ENCODE results near the gene PLXNC1.

Gene PLXNC1

GRCh38 chr12:94284859-94285258 lies 136.5 kb downstream of the PLXNC1 start:
- Histone ChIP-seq H3K27me3 (replicated peaks; ENCODE audit: control insufficient read depth, insufficient read depth, low read length) (no peaks in the 10 kb centered on the region), H3K36me3 (ENCODE audit: control insufficient read depth, insufficient read depth, low read length) (peaks cover 24% of the 10 kb centered on the region), H3K4me3 (replicated peaks; ENCODE audit: low read depth, low read length) (no peak overlapping the region)
- no peak for TF ChIP-seq CTCF (IDR thresholded peaks at IDR 0.05; ENCODE audit: insufficient read depth, low read length, poor library complexity, severe bottlenecking)
- DNase-seq (ENCODE audit: extremely low read depth, insufficient read length) = no peak

- TF ChIP-seq CTCF (IDR thresholded peaks at IDR 0.05; ENCODE audit: insufficient read depth, low read length, poor library complexity, severe bottlenecking) = no peak
- no peak overlapping the region for H3K4me3 ChIP-seq (replicated peaks; ENCODE audit: low read depth, low read length)
- no peak for DNase-seq (ENCODE audit: extremely low read depth, insufficient read length)
Observed at GRCh38 chr12:94285943-94286582, 137.7 kb downstream of the PLXNC1 start.

GRCh38 chr12:94286583-94287244 lies 138.3 kb downstream of the PLXNC1 start:
- H3K27me3 ChIP-seq (replicated peaks; ENCODE audit: control insufficient read depth, insufficient read depth, low read length) = no peaks in the 10 kb centered on the region
- H3K36me3 ChIP-seq (ENCODE audit: control insufficient read depth, insufficient read depth, low read length) = peaks cover 16% of the 10 kb centered on the region
- no peak for DNase-seq (ENCODE audit: extremely low read depth, insufficient read length)
- no peak for TF ChIP-seq CTCF (IDR thresholded peaks at IDR 0.05; ENCODE audit: insufficient read depth, low read length, poor library complexity, severe bottlenecking)
- no peak overlapping the region for H3K4me3 ChIP-seq (replicated peaks; ENCODE audit: low read depth, low read length)

More at GRCh38 chr12:94285943-94286582, 137.7 kb downstream of the PLXNC1 start:
- Histone ChIP-seq H3K27me3 (replicated peaks; ENCODE audit: control insufficient read depth, insufficient read depth, low read length) (no peaks in the 10 kb centered on the region), H3K36me3 (ENCODE audit: control insufficient read depth, insufficient read depth, low read length) (peaks cover 18% of the 10 kb centered on the region)

GRCh38 chr12:94287245-94287628 lies 138.9 kb downstream of the PLXNC1 start:
- Histone ChIP-seq H3K27me3 (replicated peaks; ENCODE audit: control insufficient read depth, insufficient read depth, low read length) (no peaks in the 10 kb centered on the region), H3K4me3 (replicated peaks; ENCODE audit: low read depth, low read length) (no peak overlapping the region), H3K36me3 (ENCODE audit: control insufficient read depth, insufficient read depth, low read length) (peaks cover 16% of the 10 kb centered on the region)
- no peak for TF ChIP-seq CTCF (IDR thresholded peaks at IDR 0.05; ENCODE audit: insufficient read depth, low read length, poor library complexity, severe bottlenecking)
- no peak for DNase-seq (ENCODE audit: extremely low read depth, insufficient read length)

- TF ChIP-seq CTCF (IDR thresholded peaks at IDR 0.05; ENCODE audit: insufficient read depth, low read length, poor library complexity, severe bottlenecking) = no peak
- DNase-seq (ENCODE audit: extremely low read depth, insufficient read length) = no peak
- Histone ChIP-seq H3K4me3 (replicated peaks; ENCODE audit: low read depth, low read length) (no peak overlapping the region), H3K27me3 (replicated peaks; ENCODE audit: control insufficient read depth, insufficient read depth, low read length) (no peaks in the 10 kb centered on the region), H3K36me3 (ENCODE audit: control insufficient read depth, insufficient read depth, low read length) (peaks cover 13% of the 10 kb centered on the region)
Observed at GRCh38 chr12:94289461-94290312, 141.3 kb downstream of the PLXNC1 start.

Data from GM06990 (cell line).